IMR-90 (cell line): Measurements from ENCODE around the gene DLGAP3. TPM values are rescaled to one million over a fixed set of nuclear protein-coding genes. Genes with fewer than 3 reads are reported as not detected.

Experiments
- ATAC-seq: fragments of 200-7000 bp; cut with Tn5 transposase; 2 replicates; pipeline ENCODE4 v1.9.1; 2020; ENCODE audit warnings: low read depth, mild to moderate bottlenecking, moderate library complexity
- BruUV-seq: library from RNA; stranded (reverse); fragments of 400-500 nt; replicated peaks from 2 replicates; lab custom pipeline; 2021; lab: Mats Ljungman, UMichigan
- CTCF ChIA-PET: fragments of 300-600 bp; formaldehyde crosslinking; extraction: SDS; loops from one replicate; lab custom pipeline; 2021; ENCODE audit warnings: antibody characterized with exemption; lab: Yijun Ruan, JAX
- POLR2A ChIA-PET: fragments of 300-600 bp; sonication (Branson Sonifier 250); formaldehyde crosslinking; loops from one replicate; lab custom pipeline; 2022; ENCODE audit warnings: antibody characterized with exemption; ENCODE audit not compliant: unreplicated experiment; lab: Charles Lee
- DNase-seq: peaks from one replicate; pipeline ENCODE4 v3.0.0; 2013
- H2AFZ ChIP-seq: replicated peaks from 2 replicates; pipeline ENCODE3; 2013; ENCODE audit warnings: low read length, mild to moderate bottlenecking; ENCODE audit not compliant: poor library complexity
- H2AK5ac ChIP-seq: 2 replicates; pipeline ENCODE4 v1.6.1; 2013; ENCODE audit warnings: low read depth, low read length, inconsistent platforms
- H2AK9ac ChIP-seq: replicated peaks from 2 replicates; pipeline ENCODE3; 2013; ENCODE audit warnings: mild to moderate bottlenecking, low read depth, low read length, moderate library complexity; ENCODE audit not compliant: poor library complexity
- H2BK120ac ChIP-seq: 2 replicates; pipeline ENCODE4 v1.6.1; 2013; ENCODE audit warnings: low read depth, low read length, inconsistent platforms
- H2BK15ac ChIP-seq: 3 replicates; pipeline ENCODE4 v1.6.1; 2013; ENCODE audit warnings: low read depth, low read length, inconsistent platforms
- H2BK20ac ChIP-seq: 2 replicates; pipeline ENCODE4 v1.6.1; 2013; ENCODE audit warnings: low read depth, mild to moderate bottlenecking, inconsistent platforms, low read length, moderate library complexity
- H2BK5ac ChIP-seq: 2 replicates; pipeline ENCODE4 v1.6.1; 2013; ENCODE audit warnings: mild to moderate bottlenecking, low read depth, low read length, inconsistent platforms; ENCODE audit not compliant: poor library complexity, severe bottlenecking
- H3K14ac ChIP-seq: replicated peaks from 2 replicates; pipeline ENCODE4 v1.6.1; 2013; ENCODE audit warnings: low read depth, low read length, inconsistent platforms
- H3K18ac ChIP-seq: 2 replicates; pipeline ENCODE4 v1.6.1; 2013; ENCODE audit warnings: low read depth, low read length, control low read depth
- H3K23ac ChIP-seq: 2 replicates; pipeline ENCODE4 v1.6.1; 2013; ENCODE audit warnings: low read depth, low read length, inconsistent platforms
- H3K27ac ChIP-seq: 2 replicates; pipeline ENCODE4 v1.5.1; 2013; ENCODE audit warnings: mild to moderate bottlenecking, control low read depth, low read length; ENCODE audit not compliant: insufficient read depth
- H3K27me3 ChIP-seq: 2 replicates; pipeline ENCODE4 v1.6.1; 2013; ENCODE audit warnings: low read length; ENCODE audit not compliant: control insufficient read depth, insufficient read depth
- H3K36me3 ChIP-seq: 2 replicates; pipeline ENCODE4 v1.6.1; 2013; ENCODE audit warnings: low read length, mixed read lengths; ENCODE audit not compliant: control insufficient read depth, insufficient read depth
- H3K4ac ChIP-seq: 2 replicates; pipeline ENCODE4 v1.6.1; 2013; ENCODE audit warnings: low read depth, low read length, inconsistent platforms
- H3K4me1 ChIP-seq: 2 replicates; pipeline ENCODE4 v1.6.1; 2013; ENCODE audit warnings: low read length, mixed read lengths; ENCODE audit not compliant: control insufficient read depth, insufficient read depth
- H3K4me2 ChIP-seq: 2 replicates; pipeline ENCODE4 v1.6.1; 2013; ENCODE audit warnings: low read depth, mild to moderate bottlenecking, control low read depth, low read length, moderate library complexity
- H3K4me3 ChIP-seq: 2 replicates; pipeline ENCODE4 v1.5.1; 2013; ENCODE audit warnings: low read depth, mild to moderate bottlenecking, control low read depth, low read length, moderate library complexity; ENCODE audit not compliant: insufficient read depth
- H3K56ac ChIP-seq: 2 replicates; pipeline ENCODE4 v1.6.1; 2013; ENCODE audit warnings: low read length, inconsistent platforms; ENCODE audit not compliant: insufficient read depth; ENCODE audit errors: extremely low read depth
- H3K79me1 ChIP-seq, 2 experiments: 2 replicates each; pipeline ENCODE4 v1.6.1; 2013; ENCODE audit warnings: low read length in 2 of 2, inconsistent platforms in 1 of 2, low read depth in 1 of 2
- H3K9ac ChIP-seq: 2 replicates; pipeline ENCODE4 v1.6.1; 2013; ENCODE audit warnings: low read depth, low read length, control low read depth
- H3K9me1 ChIP-seq: 2 replicates; pipeline ENCODE4 v1.6.1; 2013; ENCODE audit warnings: low read length, inconsistent platforms; ENCODE audit not compliant: insufficient read depth
- H3K9me3 ChIP-seq: 2 replicates; pipeline ENCODE4 v1.6.1; 2013; ENCODE audit warnings: low read length; ENCODE audit not compliant: control insufficient read depth, insufficient read depth
- H4K20me1 ChIP-seq: 2 replicates; pipeline ENCODE4 v1.6.1; 2013; ENCODE audit warnings: low read length, inconsistent platforms; ENCODE audit not compliant: insufficient read depth
- H4K5ac ChIP-seq: 2 replicates; pipeline ENCODE4 v1.6.1; 2013; ENCODE audit warnings: mild to moderate bottlenecking, low read depth, low read length, control low read depth
- H4K8ac ChIP-seq, 2 experiments: 2 replicates each; pipeline ENCODE4 v1.6.1; 2013; ENCODE audit warnings: low read depth in 2 of 2, low read length in 2 of 2, control low read depth in 1 of 2, inconsistent platforms in 1 of 2
- H4K91ac ChIP-seq: 2 replicates; pipeline ENCODE4 v1.6.1; 2013; ENCODE audit warnings: low read depth, low read length, inconsistent platforms; ENCODE audit not compliant: insufficient read depth
- BHLHE40 ChIP-seq: fragments of 150-350 bp; IDR thresholded peaks from 2 replicates; pipeline ENCODE4 v1.6.1; 2016; ENCODE audit warnings: mild to moderate bottlenecking, low read depth, low read length
- CEBPB ChIP-seq: IDR thresholded peaks from 2 replicates; pipeline ENCODE4 v1.6.1; 2012; ENCODE audit warnings: low read depth, low read length, improper control_type of control experiment
- FOS ChIP-seq: fragments of 150-350 bp; IDR thresholded peaks from 2 replicates; pipeline ENCODE4 v1.6.1; 2016; ENCODE audit warnings: low read depth, low read length
- MAFK ChIP-seq: IDR thresholded peaks from 2 replicates; pipeline ENCODE4 v1.6.1; 2012; ENCODE audit warnings: low read depth, low read length, improper control_type of control experiment
- MAZ ChIP-seq: IDR thresholded peaks from 2 replicates; pipeline ENCODE4 v1.6.1; 2012; ENCODE audit warnings: low read depth, mild to moderate bottlenecking, low read length, improper control_type of control experiment, moderate library complexity, borderline replicate concordance
- MXI1 ChIP-seq: IDR thresholded peaks from 2 replicates; pipeline ENCODE4 v1.6.1; 2012; ENCODE audit warnings: low read depth, mild to moderate bottlenecking, low read length, moderate library complexity, borderline replicate concordance
- POLR2A ChIP-seq: IDR thresholded peaks from 2 replicates; pipeline ENCODE4 v1.6.1; 2012; ENCODE audit warnings: mild to moderate bottlenecking, low read depth, low read length
- RAD21 ChIP-seq: IDR thresholded peaks from 2 replicates; pipeline ENCODE4 v1.6.1; 2012; ENCODE audit warnings: low read length, improper control_type of control experiment
- RCOR1 ChIP-seq: IDR thresholded peaks from 2 replicates; pipeline ENCODE4 v1.6.1; 2012; ENCODE audit warnings: mild to moderate bottlenecking, low read length, improper control_type of control experiment; ENCODE audit not compliant: insufficient replicate concordance
- RFX5 ChIP-seq: IDR thresholded peaks from 2 replicates; pipeline ENCODE4 v1.8.0; 2012; ENCODE audit warnings: low read depth, mild to moderate bottlenecking, low read length, moderate library complexity
- WGBS, 2 experiments: methylation state at CpG; one replicate each; pipeline versions ENCODE4 v1.1.5 to v1.1.7; 2013; ENCODE audit warnings: missing lambda C conversion rate in 2 of 2; ENCODE audit not compliant: insufficient read length in 1 of 2; ENCODE audit errors: extremely low coverage in 2 of 2; 5-methylcytosine and 5-hydroxymethylcytosine counted together
- dilution Hi-C: fragments of 300-500 bp; cut with HindIII; formaldehyde crosslinking; loops from one replicate; pipeline ENCODE4 v1.14.3; 2018; ENCODE audit warnings: low sequenced_read_pairs; ENCODE audit not compliant: unreplicated experiment
- in situ Hi-C: fragments of 300-500 bp; cut with MboI; formaldehyde crosslinking; loops from 3 replicates; pipeline ENCODE4 v1.14.3; 2019; ENCODE audit warnings: low sequenced_read_pairs, inconsistent platforms, mixed read lengths
- intact Hi-C: fragments of 100-400 bp; cut with micrococcal nuclease; formaldehyde crosslinking; loops from 2 replicates; pipeline ENCODE4 v1.10.0; 2022
- polyA plus RNA-seq, 3 experiments: library from polyadenylated mRNA; depleted of rRNA; stranded (reverse); fragments of >200 nt; gene quantifications; 2 replicates each; pipeline ENCODE4 v1.2.3, GENCODE V29; 2012; ENCODE audit warnings: low replicate concordance in 1 of 3
- total RNA-seq: library from RNA; depleted of rRNA; stranded (reverse); fragments of >200 nt; gene quantifications from 2 replicates; pipeline ENCODE4 v1.2.3, GENCODE V29; 2012
- TF ChIP-seq, protein P1 (sequence below): fragments of 150-350 bp; IDR thresholded peaks from 2 replicates; pipeline ENCODE4 v1.6.1; 2017; ENCODE audit warnings: mild to moderate bottlenecking, antibody characterized with exemption, low read length, low read depth
- TF ChIP-seq, protein P2 (sequence below): conservative IDR thresholded peaks from 2 replicates; pipeline ENCODE4 v1.5.1; 2012; ENCODE audit warnings: mild to moderate bottlenecking, low read depth, low read length, improper control_type of control experiment
- TF ChIP-seq, protein P3 (sequence below): fragments of 150-350 bp; IDR thresholded peaks from 2 replicates; pipeline ENCODE4 v1.6.1; 2016; ENCODE audit warnings: low read depth, mild to moderate bottlenecking, low read length, moderate library complexity, borderline replicate concordance

The DLGAP3 gene
- total and polyA plus RNA-seq, 2 of the 4 experiments (the other 2 are of a cell fraction), result 0.02 TPM; not detected in 1

DNA sequence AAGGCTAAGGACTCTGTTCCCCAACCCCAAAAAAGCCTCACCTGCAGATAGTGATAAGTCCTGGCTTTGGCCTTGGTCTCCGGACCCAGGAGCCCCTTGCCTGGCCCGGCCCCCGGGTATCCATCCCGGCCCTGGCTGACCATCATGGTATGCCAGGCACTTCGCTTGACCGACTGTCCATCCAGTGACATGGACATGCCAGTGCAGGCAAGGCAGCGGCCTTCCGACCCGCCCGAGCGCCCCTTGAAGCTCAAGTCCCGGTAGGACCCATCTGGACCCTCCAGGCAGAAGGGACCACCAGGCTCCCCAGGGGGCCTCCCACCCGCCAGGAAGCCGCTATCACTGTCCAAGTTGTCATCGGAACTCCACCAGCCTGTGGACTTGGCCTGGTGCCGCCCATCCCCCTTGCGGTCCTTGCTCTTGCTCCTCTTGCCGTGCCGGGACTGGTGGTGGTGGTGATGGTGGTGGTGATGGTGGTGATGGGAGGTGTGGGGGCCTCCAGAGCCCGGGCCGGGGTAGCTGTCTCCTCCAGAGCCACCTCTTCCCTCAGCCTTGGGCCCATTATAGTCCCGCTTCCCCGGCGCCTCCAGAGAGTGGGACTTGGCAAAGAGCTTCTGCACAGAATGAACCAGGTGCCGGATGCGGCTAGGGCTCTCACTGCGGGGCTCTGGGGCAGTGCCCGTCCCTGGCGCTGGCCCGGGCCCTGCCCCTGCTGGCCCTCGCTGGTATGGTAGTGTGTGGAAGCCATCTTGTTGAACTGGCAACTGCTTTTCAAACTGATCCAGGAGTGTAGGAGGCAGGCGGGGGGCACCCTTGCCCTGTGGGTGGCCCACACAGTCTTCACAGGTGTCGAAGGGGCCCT is 25.0 kb downstream of the DLGAP3 start (continued):
- TF ChIP-seq RCOR1, result no peak

DNA sequence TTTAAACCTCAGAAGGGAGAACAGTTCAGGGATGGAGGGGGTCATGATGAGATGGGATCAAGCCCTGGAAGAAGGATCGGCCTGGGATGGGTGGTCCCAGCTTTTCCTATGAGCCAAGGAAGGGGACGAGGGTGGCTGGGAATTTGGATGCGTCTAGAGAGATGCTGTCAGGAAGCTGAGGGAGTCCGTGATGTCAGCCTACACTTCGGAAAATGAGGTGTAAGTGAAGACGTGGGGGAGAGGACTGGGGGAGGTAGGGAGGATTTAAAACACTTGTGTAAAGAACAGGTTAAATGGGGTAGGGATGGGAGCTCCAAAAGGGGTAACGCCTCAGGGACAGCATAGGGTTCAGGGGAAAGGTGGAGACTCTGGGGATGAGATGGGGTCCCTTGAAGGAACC is 27.5 kb downstream of the DLGAP3 start:
- Histone ChIP-seq H3K4me3 (no peak overlapping the region), H4K20me1 (no peaks in the 10 kb centered on the region), H2BK120ac (no peak overlapping the region), H3K9ac (no peak overlapping the region), H2AFZ (no peak overlapping the region), H3K9me3 (no peaks in the 10 kb centered on the region), H2AK5ac (no peak overlapping the region), H3K4me1 (no peaks in the 10 kb centered on the region), H3K4ac (no peak overlapping the region), H3K79me1 (no peaks in the 10 kb centered on the region), H2AK9ac (no peak overlapping the region), H3K18ac (no peak overlapping the region), H3K14ac (no peak overlapping the region), H3K4me2 (no peak overlapping the region), H4K8ac (no peak overlapping the region), H3K27ac (no peak overlapping the region), H3K56ac (no peak overlapping the region), H2BK15ac (no peak overlapping the region), H3K27me3 (peaks cover 10% of the 10 kb centered on the region), H3K9me1 (no peaks in the 10 kb centered on the region), H3K23ac (no peak overlapping the region), H4K5ac (no peak overlapping the region), H2BK5ac (no peak overlapping the region), H2BK20ac (no peak overlapping the region), H4K91ac (no peak overlapping the region), H3K36me3 (no peaks in the 10 kb centered on the region)
- no CpG with 5 or more reads among the region's 7 CpGs for WGBS, 2 experiments
- DNase-seq, result no peak
- intact Hi-C loops, result no loop called here
- in situ Hi-C loops, result no loop called here
- ATAC-seq, result no peak
- POLR2A ChIA-PET, result no interaction called here
- no TSS peak for BruUV-seq
- CTCF ChIA-PET, result no interaction called here
- dilution Hi-C loops, result no loop called here
- TF ChIP-seq POLR2A (no peak), RFX5 (no peak), MXI1 (no peak), BHLHE40 (no peak), RAD21 (no peak), CEBPB (no peak), FOS (no peak), RCOR1 (no peak), MAFK (no peak), MAZ (no peak)
- TF ChIP-seq, protein P1, sequence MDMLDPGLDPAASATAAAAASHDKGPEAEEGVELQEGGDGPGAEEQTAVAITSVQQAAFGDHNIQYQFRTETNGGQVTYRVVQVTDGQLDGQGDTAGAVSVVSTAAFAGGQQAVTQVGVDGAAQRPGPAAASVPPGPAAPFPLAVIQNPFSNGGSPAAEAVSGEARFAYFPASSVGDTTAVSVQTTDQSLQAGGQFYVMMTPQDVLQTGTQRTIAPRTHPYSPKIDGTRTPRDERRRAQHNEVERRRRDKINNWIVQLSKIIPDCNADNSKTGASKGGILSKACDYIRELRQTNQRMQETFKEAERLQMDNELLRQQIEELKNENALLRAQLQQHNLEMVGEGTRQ, result no peak
- TF ChIP-seq, protein P2, sequence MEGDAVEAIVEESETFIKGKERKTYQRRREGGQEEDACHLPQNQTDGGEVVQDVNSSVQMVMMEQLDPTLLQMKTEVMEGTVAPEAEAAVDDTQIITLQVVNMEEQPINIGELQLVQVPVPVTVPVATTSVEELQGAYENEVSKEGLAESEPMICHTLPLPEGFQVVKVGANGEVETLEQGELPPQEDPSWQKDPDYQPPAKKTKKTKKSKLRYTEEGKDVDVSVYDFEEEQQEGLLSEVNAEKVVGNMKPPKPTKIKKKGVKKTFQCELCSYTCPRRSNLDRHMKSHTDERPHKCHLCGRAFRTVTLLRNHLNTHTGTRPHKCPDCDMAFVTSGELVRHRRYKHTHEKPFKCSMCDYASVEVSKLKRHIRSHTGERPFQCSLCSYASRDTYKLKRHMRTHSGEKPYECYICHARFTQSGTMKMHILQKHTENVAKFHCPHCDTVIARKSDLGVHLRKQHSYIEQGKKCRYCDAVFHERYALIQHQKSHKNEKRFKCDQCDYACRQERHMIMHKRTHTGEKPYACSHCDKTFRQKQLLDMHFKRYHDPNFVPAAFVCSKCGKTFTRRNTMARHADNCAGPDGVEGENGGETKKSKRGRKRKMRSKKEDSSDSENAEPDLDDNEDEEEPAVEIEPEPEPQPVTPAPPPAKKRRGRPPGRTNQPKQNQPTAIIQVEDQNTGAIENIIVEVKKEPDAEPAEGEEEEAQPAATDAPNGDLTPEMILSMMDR, result no peak
- TF ChIP-seq, protein P3, sequence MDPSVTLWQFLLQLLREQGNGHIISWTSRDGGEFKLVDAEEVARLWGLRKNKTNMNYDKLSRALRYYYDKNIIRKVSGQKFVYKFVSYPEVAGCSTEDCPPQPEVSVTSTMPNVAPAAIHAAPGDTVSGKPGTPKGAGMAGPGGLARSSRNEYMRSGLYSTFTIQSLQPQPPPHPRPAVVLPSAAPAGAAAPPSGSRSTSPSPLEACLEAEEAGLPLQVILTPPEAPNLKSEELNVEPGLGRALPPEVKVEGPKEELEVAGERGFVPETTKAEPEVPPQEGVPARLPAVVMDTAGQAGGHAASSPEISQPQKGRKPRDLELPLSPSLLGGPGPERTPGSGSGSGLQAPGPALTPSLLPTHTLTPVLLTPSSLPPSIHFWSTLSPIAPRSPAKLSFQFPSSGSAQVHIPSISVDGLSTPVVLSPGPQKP, result no peak
